Uterus (tissue), 2 donors: ENCODE measurements around the gene GALNT7.

ENCODE experiments used
- CTCF ChIP-seq, 4 experiments: fragments of 200-600 bp in 2 of 4; fragments of 450-650 bp in 2 of 4; sonication (generic) in 2 of 4; IDR thresholded peaks; one replicate each; pipeline ENCODE4 v1.5.1; 2016 to 2019; ENCODE audit warnings: antibody characterized with exemption in 4 of 4, mild to moderate bottlenecking in 2 of 4, moderate library complexity in 1 of 4
- POLR2A ChIP-seq, 2 donors: fragments of 450-650 bp; IDR thresholded peaks; one replicate each; pipeline ENCODE4 v1.6.1; 2016; ENCODE audit warnings: antibody characterized with exemption in 2 of 2, mild to moderate bottlenecking in 1 of 2, moderate library complexity in 1 of 2

GRCh38 chr4:173152104-173152503 lies 16.5 kb upstream of the GALNT7 start:
- TF ChIP-seq CTCF (IDR thresholded peaks at IDR 0.05): no peak
- no peak for TF ChIP-seq POLR2A (IDR thresholded peaks at IDR 0.05)
